NB4 (cell line): Measurements from ENCODE around the gene MEGF8.

Experiments used
- CTCF ChIP-seq: IDR thresholded peaks from one replicate; pipeline ENCODE4 v1.5.1; 2012; ENCODE audit warnings: low read depth, low read length
- MAX ChIP-seq: IDR thresholded peaks from 2 replicates; pipeline ENCODE4 v1.6.1; 2011; ENCODE audit warnings: low read depth, low read length
- POLR2A ChIP-seq: IDR thresholded peaks from 2 replicates; pipeline ENCODE4 v1.6.1; 2011; ENCODE audit warnings: mild to moderate bottlenecking; ENCODE audit not compliant: insufficient read length; ENCODE audit errors: extremely low read depth

DNA sequence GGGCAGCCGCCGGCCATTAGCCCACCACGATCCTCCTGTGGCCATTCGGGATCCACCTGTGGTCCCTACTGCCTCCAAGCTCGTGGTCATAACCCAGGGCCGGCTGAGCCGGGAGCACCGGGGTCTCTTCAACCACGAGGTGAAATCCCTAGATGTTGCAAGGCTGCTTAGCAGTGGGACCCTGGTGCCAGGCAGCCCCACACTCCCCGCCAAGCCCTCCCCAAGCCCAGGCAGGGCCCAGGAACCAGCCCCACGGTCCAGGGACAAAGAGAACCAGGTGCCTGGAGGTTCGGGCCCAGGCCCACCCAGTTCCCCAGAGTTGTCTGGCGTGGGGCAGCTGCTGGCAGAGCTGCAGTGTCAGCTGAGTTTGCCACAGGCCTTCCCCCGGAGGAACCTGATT, 15.7 kb upstream of the MEGF8 start:
- TF ChIP-seq CTCF, result no peak
- no peak for TF ChIP-seq POLR2A
- TF ChIP-seq MAX, result no peak
